ELF-1 (cell line): Measurements from ENCODE around the gene PIM3.
"Not testable (repeated sequence)": the region's sequence is repeated elsewhere in the genome, so short reads cannot be mapped to it uniquely, and the experiment has no call there.

Experiments
- DNase-seq: peaks from one replicate; pipeline ENCODE4 v3.0.0-alpha.2; 2016; ENCODE audit warnings: low read depth, low spot score

PIM3 gene

DNA sequence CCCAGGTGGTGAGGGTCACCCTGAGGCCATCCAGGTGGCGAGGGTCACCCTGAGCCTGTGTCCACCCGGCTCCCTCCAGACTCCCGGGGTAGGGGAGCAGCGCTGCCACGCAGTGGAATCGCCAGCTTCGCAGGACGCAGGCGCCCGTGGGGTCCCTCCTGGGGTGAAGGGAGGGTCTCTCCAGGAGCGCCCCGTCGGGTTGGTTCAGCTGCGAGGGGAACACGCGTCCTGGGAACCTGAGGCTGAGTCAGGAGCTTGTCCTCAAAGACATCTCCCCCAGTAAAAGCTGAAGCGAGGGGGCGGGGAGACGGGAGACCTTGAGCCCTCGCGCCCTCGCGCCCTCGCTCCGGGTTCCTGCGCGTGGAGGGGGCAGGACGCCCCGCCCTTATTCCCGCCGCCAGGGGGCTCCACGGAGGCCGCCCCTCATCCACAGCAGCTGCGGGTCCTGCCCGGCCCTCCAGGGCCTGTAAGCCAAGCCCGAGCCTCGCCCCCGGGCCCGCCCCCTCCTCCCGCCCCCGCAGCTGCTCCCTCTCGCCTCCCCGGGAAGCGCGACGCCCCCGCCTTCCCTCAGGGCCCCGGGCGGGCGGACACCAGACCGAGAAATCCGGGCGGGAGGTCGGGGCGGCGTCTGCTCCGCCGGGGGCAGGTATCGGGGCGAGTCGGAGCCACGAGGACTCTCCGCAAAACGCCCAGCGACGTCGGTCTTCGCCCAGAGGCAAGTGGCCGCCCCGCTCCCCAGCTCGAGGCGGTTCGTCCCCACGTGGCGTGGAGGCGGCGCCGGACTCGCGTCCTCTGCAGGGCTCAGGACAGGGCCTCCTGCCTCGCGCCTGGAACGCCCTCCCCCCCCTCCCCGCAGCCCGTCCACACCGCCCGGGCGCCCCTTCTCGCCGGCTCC lies 22.8 kb downstream of the PIM3 start:
- DNase-seq: peak; percentile 52

DNA sequence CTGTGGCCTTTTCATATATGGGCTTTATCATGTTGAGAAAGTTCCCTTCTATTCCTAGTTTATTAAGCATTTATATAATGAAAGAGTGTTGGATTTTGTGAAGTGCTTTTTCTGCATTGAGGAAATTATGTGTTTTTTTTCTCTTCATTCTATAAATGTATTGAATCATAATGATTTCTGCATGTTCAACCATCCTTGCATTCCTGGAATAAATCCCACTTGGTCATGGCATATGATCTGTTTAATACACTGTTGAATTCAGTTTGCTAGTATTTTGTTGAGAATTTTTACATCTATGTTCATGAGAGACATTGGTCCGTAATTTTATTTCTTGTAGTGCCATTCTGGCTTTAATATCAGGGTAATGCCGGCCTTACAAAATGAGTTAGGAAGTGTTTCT lies 25.8 kb downstream of the PIM3 start:
- DNase-seq: no peak

DNA sequence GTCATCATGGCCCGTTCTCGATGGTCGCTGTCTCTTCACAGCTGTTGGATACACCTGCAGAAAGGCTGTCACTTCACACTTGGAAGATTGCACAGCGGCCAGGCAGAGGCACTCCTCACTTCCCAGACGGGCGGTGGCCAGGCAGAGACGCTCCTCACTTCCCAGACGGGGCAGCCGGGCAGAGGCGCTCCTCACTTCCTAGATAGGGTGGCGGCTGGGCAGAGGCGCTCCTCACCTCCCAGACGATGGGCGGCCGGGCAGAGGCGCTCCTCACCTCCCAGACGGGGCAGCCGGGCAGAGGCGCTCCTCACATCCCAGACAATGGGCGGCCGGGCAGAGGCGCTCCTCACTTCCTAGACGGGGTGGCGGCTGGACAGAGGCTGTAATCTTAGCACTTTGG lies 29.3 kb downstream of the PIM3 start:
- DNase-seq: not testable (repeated sequence)

DNA sequence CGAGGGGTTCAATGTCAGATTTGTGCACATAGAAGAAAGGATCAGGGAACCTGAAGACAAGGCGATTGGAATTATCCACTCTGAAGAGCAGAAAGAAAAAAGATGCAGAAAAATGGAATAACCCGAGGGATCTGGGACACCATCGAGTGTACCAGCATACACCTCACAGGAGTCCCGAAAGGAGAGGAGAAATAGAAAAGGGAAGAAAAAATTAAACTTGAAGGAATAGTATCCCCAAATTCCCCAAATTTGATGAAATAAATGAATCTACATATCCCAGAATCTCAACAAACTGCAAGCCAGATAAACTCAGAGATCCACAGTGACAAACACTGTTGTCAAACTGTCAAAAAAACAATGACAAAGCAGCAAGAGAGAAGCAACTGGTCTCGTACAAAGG lies 30.6 kb downstream of the PIM3 start:
- DNase-seq: no peak

DNA sequence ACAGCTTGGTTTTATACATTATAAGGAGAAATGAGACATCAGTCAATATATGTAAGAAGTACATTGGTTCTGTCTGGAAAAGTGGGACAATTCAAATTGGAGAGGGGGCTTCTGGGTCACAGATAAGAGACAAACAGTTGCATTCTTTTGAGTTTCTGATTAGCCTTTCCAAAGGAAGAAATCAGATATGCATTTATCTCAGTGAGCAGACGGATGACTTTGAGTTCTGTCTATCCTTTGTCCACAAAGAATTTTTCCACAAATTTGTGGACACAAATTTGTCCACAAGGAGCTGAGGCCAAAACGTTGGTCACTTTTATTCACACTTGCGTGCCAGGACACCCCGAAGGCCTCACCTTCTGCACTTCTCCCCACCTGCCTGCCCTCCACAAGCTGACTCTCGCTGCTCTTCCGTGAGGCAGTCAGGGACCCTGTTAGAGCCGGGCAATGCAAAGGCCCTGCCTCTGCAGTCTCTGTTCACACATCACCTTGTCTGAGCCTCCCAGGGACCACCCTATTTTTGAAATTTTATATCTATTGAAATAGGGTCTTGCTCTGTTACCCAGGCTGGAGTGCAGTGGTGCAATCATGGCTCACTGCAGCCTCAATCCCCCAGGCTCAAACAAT lies 31.4 kb downstream of the PIM3 start:
- no peak for DNase-seq

DNA sequence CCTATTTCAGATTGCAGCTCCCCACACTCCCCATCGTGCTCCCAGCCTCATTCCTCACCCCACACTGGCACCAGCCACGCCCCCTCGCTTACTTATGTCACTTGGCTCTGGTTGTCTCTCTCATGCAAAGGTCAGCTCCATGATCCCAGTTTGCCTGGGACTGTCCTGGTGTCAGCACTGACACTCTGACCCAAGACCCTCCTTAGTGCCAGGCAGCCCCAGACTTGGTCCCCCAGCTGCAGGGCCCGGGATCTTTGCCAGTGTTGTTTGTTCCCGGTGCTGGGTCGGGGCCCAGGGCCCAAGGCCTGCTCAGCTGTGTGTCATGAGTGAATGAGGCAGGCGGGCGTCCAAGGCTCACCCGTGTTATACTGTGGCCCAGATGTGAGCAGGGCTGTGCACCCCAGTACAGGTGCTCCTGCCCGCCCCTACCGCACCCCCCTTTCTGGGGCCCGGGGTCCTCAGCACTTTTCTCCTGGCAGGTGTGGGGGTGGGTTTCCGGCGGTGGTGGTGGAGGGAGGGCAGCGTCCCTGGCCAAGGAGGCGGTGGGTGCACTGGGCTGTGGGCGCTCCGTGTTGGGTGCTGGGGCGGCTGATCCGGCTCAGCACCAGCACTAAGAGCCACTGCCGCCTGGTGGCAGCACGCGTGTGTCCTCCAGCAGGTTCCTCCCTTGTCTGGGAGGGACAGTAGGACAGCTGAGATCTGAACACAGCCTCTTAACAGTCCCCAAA lies 32.5 kb downstream of the PIM3 start:
- peak; percentile 51 for DNase-seq

DNA sequence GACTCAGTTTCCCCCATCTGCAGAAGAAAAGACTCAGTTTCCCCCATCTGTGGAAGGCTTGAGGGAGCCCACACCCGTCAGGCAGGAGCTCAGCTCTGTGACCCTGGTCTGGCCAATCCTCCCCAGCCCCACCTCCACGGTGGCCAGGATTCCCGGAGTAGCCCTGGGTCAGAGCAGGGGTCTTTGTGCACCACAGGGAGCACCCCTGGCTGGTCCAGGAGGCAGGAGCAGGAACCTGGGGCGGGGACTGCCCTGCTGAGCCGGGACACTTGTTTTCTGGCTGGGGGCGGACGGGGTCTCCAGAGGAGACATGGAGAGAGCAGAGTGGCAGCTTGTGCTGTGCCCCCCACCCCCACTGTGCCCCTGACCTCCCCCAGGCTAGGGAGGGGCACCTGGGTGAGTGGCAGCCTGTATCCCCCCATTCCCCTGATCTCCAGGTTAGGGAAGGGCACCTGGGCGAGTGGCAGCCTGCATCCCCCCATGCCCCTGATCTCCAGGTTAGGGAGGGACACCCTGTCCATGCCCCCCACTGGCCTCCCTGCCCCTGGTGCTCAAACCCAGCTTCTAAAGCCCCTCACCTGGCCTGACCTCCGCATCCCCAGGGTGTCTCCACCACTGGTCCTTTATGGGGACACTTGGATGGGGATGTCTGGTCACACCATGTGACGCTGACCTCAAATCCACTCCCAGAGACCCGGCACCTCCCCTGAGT lies 33.2 kb downstream of the PIM3 start:
- no peak for DNase-seq

DNA sequence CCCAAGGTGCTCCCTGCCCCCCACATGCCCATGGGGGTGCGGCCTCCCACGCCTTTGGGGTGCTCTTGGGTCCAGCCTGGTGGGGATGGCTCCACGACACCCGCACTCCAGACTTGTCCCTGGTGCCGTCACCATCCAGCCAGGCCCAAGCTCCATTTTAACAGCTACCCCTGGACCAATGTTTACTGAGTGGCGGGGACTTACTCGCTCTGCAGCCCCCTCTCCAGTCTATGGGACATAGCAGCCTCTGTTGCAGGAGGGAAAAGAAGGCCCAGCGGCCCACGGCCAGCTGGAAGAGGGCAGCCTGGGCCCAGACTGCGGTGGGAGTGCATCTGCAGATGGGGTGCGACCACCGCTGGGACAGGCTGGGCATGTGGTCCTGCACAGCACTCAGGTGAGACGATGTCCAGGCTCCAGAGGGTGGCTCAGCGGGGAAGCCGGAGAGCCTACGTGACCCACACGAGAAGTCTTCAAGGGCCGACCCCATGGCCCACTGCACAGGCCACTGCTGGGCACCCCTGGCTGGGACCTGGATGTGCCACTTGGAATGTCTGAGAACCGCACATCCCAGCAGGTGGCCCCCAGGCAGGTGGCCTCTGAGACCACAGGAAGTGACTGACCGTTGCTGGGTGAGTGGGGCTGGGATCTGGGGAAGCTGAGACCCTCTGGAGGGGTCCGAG lies 33.9 kb downstream of the PIM3 start:
- DNase-seq: no peak

DNA sequence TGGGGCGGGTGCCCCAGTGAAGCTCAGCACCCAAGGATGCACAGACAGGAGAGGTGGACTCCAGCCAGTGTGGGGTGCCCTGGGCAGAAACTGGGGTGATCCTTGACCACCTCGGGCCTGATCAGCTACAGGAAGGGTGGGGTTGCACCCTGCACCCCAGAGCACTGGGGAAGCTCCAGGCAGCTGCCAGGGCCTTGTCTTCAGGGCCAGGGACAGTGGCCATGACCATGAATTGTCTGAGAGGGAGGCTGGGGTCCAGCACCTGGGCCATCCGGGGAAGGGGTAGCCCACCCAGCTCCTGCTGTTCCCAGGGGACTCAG lies 34.4 kb downstream of the PIM3 start:
- DNase-seq: no peak

DNA sequence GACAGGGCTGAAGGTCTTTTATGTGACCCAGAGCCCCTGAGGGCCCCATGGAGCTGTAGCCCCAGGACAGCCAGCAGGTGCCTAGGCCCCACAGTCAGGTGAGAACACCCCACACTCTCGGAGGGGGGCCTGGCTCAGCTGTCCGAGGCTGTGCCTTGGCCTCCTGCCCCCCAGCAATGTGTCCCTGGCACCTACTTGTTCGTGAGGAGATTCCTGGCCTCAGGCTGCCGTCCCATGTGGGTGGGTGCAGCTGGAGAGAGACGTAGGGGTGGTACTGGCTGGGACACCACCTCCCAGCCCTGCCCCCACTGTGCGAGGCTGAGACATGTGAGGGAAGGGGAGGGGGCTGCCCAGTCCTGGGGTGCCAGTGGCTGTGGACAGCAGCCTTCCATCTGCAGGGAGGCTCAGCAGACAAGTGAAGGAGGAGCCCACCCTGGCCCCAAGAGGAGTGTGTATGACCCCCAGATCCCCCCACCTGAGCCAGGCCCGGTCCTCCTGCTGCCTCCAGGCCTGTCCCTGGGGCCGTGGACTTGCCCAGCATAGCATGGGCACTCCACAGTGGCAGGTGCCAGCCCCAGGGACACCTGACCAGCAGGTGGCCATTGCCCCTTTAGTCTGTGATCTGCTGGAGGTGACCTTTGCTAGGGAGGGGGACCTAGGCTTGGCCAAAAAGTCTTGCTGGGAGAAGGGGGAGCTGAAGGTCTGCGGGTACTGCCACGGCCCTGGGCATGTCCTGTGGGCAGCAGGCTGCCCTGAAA lies 35.0 kb downstream of the PIM3 start:
- DNase-seq: no peak

DNA sequence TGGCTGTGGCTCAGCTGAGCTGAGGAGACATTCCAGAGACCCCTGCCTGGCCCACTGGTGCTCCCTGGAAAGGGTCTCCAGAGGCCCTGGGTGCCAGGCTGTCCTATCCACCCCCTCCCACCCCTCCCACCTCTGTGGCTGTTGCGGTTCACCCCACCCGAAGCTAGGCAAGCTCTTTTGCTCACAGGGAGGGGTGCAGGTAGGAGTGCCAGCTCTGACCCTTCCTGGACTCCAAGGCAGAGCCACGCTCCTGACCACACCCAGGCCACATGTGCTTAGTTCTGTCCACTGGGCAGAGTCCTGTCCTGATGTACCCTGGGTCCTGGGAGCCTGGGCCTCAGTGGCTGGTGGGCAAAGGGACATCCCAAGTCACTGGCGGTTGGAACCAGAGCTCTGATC lies 35.5 kb downstream of the PIM3 start:
- no peak for DNase-seq

DNA sequence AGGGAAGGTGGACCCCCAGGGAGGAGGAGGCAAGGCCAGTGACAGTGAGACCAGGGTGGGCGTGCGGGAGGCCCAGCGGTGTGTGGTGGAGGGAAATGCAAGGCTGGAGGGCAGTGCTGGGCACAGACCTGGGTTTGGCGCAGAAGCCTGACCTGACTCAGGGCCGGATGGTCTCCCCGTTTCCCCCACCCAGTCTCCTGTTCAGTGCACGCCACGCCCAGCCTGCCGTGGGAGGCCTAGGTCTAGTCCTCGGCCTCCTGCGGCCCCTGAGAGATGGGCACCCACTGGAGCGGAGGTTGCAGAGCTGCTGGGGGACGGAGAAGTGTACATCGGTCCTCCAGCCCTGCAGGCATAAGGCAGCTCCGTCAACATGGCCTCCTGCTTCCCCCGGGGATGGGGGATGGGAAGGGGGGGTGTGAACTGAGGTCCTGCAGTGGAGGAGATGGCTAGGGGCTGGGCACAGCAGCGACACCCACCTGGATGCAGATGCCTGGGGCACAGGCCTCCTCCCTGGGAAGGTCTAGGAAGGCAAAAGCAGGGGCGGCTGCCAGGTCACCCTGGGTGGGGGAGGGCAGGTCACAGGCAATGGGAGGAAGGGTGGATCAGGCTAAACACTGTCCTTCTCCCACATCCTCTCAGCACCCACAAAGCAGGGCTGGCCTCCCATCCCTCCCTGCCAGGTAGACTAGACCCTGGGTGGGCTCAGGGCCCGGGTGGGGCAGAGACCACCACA lies 36.1 kb downstream of the PIM3 start:
- DNase-seq: no peak

DNA sequence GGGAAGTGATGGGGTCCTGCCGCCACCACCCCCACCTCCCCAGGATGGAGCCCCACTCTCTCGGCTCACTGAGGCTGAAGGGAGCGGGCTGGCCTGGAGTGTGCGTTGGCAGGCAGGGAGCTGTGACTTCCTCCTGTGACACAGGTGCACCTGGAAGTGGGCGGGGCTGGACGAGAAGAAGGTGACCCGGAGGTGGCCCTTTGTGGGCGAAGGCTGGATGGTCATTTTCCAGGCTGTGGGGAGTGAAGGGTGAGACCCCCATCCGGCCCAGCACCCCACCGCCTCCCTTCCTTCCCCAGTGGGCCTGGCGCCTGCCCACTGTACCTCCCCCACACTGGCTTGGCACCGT lies 36.7 kb downstream of the PIM3 start:
- DNase-seq: no peak

DNA sequence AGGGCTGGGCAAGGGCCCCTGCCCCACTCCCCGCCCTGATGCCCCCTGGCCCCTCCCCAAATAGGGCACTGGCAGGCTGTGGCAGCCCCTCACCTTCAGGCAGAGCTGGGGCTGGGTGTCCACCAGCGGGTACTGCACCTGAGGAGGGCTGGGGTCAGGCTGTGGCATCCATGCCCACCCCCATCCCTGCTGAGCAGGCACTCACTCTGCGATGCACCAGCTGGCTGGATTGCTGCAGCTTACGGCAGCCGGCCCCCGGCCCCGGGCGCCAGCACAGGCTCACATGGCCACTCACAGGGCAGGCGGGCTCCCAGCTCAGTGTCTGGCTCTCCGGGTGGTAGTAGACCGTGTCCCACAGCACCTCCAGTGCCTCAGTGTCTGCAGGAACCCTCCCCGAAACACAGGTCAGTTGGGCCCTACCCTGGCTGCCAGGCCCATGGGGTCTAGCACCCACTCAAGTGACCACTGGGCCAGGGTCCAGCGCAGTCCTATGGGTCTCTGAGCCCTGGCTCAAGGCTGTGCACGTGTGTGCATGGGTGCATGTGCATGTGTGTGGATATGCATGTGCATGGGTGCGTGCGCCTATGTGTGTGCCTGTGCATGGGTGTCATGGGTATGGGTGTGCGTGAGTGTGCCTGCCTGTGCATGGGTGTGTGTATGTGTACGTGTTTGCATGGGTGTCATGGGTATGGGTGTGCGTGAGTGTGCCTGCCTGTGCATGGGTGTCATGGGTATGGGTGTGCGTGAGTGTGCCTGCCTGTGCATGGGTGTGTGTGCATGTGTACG lies 37.6 kb downstream of the PIM3 start:
- DNase-seq: no peak

DNA sequence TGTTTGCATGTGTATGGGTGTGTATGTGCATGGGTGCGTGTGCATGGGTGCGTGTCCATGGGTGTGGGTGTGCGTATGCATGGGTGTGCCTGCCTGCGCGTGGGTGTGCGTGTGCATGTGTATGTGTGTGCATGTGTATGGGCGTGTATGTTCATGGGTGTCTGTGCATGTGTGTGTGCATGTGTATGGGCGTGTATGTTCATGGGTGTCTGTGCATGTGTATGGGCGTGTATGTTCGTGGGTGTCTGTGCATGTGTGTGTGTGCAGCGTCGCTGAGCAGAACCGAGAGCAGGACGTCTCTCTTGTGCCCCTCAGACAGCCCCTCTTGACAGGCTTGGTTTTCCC lies 38.1 kb downstream of the PIM3 start:
- no peak for DNase-seq

DNA sequence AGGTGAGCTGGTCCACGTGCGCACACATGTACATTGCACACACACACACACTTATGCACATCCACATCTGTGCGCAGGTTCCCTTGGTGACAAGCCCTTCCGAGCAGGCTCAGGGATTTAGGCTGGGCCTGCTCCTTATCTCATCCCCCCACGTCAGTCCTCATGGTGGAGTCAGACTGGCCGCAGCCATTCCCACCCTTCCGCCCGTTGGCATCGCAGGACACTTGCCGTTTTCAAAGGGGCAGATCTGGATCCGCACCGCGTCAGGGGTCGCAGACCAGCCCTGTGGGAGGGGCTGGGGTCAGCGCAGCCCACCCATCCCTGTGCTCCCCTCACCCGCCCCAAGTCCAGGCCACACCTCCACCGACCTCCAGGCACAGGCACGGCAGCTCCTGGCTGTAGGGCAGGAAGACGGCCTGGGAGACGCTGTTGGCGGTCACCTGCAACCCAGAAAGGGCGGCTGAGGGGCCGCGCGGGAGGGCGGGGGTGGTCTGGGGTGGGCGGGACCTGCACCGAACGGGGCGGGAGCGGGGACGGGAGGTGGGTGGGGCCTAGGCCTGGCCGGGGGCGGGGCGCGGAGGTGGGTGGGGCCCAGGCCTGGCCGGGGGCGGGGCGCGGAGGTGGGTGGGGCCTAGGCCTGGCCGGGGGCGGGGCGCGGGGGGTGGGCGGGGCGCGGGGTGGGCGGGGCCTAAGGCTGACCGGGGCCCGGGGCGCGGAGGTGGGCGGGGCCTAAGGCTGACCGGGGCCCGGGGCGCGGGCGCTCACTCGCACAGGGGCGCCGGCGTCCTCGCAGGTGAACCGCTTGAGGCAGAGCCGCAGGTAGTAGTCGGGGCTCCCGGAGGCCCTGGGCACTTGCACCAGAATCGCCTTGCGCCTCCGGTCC lies 38.7 kb downstream of the PIM3 start:
- peak; percentile 51 for DNase-seq

DNA sequence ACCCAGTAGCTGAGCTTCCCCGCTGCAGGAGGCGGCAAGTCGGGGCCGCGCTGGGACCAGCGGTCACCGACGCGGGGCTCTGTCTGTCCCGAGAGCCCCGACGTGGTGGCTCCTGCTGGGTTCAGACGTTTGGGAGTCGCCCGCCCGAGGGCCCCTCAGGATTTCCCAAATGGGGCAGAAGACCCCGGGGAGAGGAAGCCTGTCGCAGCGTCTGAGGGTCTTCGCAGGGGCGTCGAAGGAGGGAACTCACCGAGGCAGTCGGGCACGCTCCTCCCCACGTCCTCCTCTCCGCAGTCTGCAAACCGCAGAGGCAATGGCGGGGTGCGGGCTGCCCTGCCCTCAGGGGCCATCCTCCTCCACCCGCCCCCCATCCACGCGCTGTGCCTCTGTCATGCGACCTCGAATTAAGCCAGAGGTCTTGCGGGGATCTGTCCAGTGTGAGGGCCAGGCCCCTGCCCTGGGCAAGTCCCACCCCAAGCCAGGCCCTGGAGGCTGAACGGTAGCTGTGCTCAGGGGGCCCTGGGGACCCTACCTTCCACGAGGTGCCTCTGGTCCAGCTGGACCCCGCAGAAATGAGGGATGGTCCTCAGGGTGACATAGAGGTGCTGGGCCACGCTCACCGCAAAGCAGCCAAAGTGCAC lies 39.5 kb downstream of the PIM3 start:
- peak; percentile 52 for DNase-seq
